SK-N-SH treated with all-trans-retinoic acid at 6 μM for 48 hours (cell line): Measurements from ENCODE around the gene SHOC1.

Experiments used
- ARNTL ChIP-seq: fragments of 450-650 bp; formaldehyde crosslinking; IDR thresholded peaks from 2 replicates; pipeline ENCODE4 v1.5.0; 2020; ENCODE audit warnings: low read depth, mild to moderate bottlenecking, moderate library complexity, borderline replicate concordance
- CREB5 ChIP-seq: fragments of 250-450 bp; sonication (Bioruptor Pico); IDR thresholded peaks from 2 replicates; pipeline ENCODE4 v1.5.1; 2020; ENCODE audit warnings: low read depth, mild to moderate bottlenecking, moderate library complexity
- CSRNP3 ChIP-seq: fragments of 250-450 bp; sonication (Bioruptor Pico); IDR thresholded peaks from 2 replicates; pipeline ENCODE4 v1.5.1; 2021; ENCODE audit warnings: mild to moderate bottlenecking, moderate library complexity
- ESRRG ChIP-seq: fragments of 250-450 bp; sonication (Bioruptor Pico); IDR thresholded peaks from 2 replicates; pipeline ENCODE4 v1.6.1; 2021; ENCODE audit warnings: mild to moderate bottlenecking
- ISL1 ChIP-seq: fragments of 250-450 bp; sonication (Bioruptor Pico); IDR thresholded peaks from 2 replicates; pipeline ENCODE4 v2.1.2; 2022; ENCODE audit warnings: mild to moderate bottlenecking, moderate library complexity
- RARB ChIP-seq: fragments of 250-450 bp; sonication (Bioruptor Pico); IDR thresholded peaks from 2 replicates; pipeline ENCODE4 v1.8.0; 2021; ENCODE audit warnings: mild to moderate bottlenecking, moderate library complexity
- TOX ChIP-seq: fragments of 250-450 bp; sonication (Bioruptor Pico); IDR thresholded peaks from 2 replicates; pipeline ENCODE4 v1.8.0; 2021; ENCODE audit warnings: mild to moderate bottlenecking, moderate library complexity, borderline replicate concordance
- ZFP30 ChIP-seq: fragments of 450-650 bp; formaldehyde crosslinking; IDR thresholded peaks from 2 replicates; pipeline ENCODE4 v1.5.0; 2022; ENCODE audit warnings: mild to moderate bottlenecking, moderate library complexity
- ZNF565 ChIP-seq: fragments of 450-650 bp; formaldehyde crosslinking; conservative IDR thresholded peaks from 2 replicates; pipeline ENCODE4 v1.5.0; 2020; ENCODE audit warnings: low read depth, mild to moderate bottlenecking, moderate library complexity
- ZNF8 ChIP-seq: fragments of 450-650 bp; formaldehyde crosslinking; IDR thresholded peaks from 2 replicates; pipeline ENCODE4 v1.5.0; 2020; ENCODE audit warnings: mild to moderate bottlenecking, moderate library complexity
- TF ChIP-seq, protein P1 (sequence below): fragments of 250-450 bp; sonication (Bioruptor Pico); IDR thresholded peaks from 2 replicates; pipeline ENCODE4 v1.8.0; 2020; ENCODE audit warnings: mild to moderate bottlenecking, moderate library complexity, borderline replicate concordance

GRCh38 chr9:111795557-111795839, 761 bp upstream of the SHOC1 start:
- TF ChIP-seq ISL1: no peak
- TF ChIP-seq CSRNP3 (CRISPR knock-in tag): no peak
- no peak for TF ChIP-seq CREB5
- TF ChIP-seq TOX (CRISPR knock-in tag): no peak
- no peak for TF ChIP-seq ZNF8
- TF ChIP-seq ARNTL: no peak
- no peak for TF ChIP-seq ESRRG
- no peak for TF ChIP-seq ZNF565 (CRISPR knock-in tag)
- TF ChIP-seq ZFP30: no peak
- TF ChIP-seq, protein P1, sequence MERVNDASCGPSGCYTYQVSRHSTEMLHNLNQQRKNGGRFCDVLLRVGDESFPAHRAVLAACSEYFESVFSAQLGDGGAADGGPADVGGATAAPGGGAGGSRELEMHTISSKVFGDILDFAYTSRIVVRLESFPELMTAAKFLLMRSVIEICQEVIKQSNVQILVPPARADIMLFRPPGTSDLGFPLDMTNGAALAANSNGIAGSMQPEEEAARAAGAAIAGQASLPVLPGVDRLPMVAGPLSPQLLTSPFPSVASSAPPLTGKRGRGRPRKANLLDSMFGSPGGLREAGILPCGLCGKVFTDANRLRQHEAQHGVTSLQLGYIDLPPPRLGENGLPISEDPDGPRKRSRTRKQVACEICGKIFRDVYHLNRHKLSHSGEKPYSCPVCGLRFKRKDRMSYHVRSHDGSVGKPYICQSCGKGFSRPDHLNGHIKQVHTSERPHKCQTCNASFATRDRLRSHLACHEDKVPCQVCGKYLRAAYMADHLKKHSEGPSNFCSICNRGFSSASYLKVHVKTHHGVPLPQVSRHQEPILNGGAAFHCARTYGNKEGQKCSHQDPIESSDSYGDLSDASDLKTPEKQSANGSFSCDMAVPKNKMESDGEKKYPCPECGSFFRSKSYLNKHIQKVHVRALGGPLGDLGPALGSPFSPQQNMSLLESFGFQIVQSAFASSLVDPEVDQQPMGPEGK (CRISPR knock-in tag): no peak
- no peak for TF ChIP-seq RARB (CRISPR knock-in tag)
